ENCODE data around the gene CFAP73. TPM values are rescaled to one million over a fixed set of nuclear protein-coding genes. Genes with fewer than 3 reads are reported as not detected.

CFAP73 gene
- total and polyA plus RNA-seq, 10 donors = 0.64 to 0.71 (median 0.70) TPM; not detected in 7

DNA sequence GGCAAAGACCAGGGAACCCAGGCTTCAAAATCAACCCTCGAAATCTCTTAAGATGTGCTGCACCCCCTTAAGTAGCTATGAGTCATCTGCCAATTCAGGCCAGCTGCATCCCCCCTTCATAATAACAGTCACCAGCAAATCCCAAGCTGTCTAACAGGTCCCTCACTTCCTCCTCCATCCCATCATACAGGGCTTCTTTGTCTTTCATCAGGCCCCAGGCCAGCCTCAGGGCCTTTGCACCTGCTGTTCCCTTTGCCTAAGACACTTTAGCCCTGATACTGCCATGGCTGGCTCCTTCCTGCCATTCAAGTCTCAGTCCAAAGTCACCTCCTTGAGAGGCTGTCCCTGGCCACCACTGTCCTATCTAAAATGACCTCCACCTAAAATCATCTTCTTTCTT, 18.0 kb upstream of the CFAP73 start:
- H3K9me3 ChIP-seq = no peaks in the 10 kb centered on the region
- peaks cover 7 to 35% (median 25%) of the 10 kb centered on the region in 6 donors for H3K4me1 ChIP-seq
- no peak overlapping the region for H3K27ac ChIP-seq
- no peaks in the 10 kb centered on the region for H3K36me3 ChIP-seq
- TF ChIP-seq CTCF (IDR thresholded peaks at IDR 0.05 in 8 of 11, conservative IDR thresholded peaks at IDR 0.05 in 3 of 11) = no peak
- no peak for TF ChIP-seq POLR2A (IDR thresholded peaks at IDR 0.05)
- TF ChIP-seq POLR2AphosphoS5 (IDR thresholded peaks at IDR 0.05) = no peak
- intact Hi-C loops (cut with DNase I; ENCODE audit: low total_unique reads) = no loop called here
- H3K4me3 ChIP-seq = no peak overlapping the region
- H3K27me3 ChIP-seq (replicated peaks in 1 of 7) = peaks cover 0 to 35% (median 11%) of the 10 kb centered on the region in 7 donors
- peak; percentile 33 for DNase-seq
- WGBS, 5 donors = 67 to 82% (median 75%) methylated on average over 1 of the region's 1 CpG

DNA sequence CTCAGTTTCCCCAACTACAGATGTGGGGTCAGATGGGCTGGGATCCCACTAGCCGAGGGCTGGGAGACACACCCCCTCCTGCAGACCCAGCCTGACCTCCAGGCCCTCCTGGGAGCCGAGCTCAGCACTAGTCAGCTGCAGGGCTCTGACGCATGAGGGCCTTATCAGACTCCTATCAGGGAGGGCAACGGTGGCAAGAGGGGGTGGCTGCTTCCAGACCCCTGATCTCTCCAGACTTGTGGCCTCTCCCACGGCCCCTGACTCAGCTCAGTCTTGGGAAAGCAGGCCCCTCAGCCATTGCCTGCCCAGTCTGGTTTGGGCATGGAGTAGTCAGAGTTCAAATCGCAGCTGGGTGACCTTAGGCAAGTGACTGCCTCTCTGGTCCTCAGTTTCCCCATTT, 16.5 kb upstream of the CFAP73 start:
- H3K36me3 ChIP-seq = no peaks in the 10 kb centered on the region
- intact Hi-C loops (cut with DNase I; ENCODE audit: low total_unique reads) = no loop called here
- peaks cover 7 to 37% (median 25%) of the 10 kb centered on the region in 6 donors for H3K4me1 ChIP-seq
- DNase-seq = peak; percentile 49
- WGBS, 5 donors = 63 to 78% (median 67%) methylated on average over 3 to 6 of the region's 6 CpGs
- H3K27me3 ChIP-seq (replicated peaks in 1 of 7) = peaks cover 0 to 41% (median 14%) of the 10 kb centered on the region in 7 donors
- H3K27ac ChIP-seq = no peak overlapping the region
- TF ChIP-seq POLR2A (IDR thresholded peaks at IDR 0.05) = no peak
- no peak for TF ChIP-seq POLR2AphosphoS5 (IDR thresholded peaks at IDR 0.05)
- no peak for TF ChIP-seq CTCF (IDR thresholded peaks at IDR 0.05 in 8 of 11, conservative IDR thresholded peaks at IDR 0.05 in 3 of 11)
- no peak overlapping the region for H3K4me3 ChIP-seq
- no peaks in the 10 kb centered on the region for H3K9me3 ChIP-seq

DNA sequence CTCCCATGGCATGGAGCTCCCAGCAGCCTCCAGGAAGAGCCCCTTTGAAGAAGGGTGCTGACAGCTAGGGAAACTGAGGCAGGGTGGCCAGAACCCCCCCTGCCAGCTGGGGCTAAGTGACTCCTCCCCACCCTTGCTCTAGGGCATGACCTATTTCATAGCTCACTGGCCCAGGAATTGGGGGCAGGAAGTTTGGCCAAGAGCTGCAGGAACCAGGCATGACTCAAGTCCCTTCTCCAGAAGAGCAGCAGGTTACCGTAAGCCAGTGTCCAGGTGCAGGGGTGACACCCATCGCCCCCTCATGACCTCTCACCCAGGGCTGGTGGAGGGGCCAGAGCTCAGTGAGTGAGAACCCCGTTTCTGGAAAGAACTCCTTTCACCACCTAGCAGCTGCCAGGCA, 15.9 kb upstream of the CFAP73 start:
- WGBS, 5 donors = 60 to 100% (median 78%) methylated on average over 1 to 3 of the region's 3 CpGs
- intact Hi-C loops (cut with DNase I; ENCODE audit: low total_unique reads) = no loop called here
- TF ChIP-seq CTCF (IDR thresholded peaks at IDR 0.05 in 8 of 11, conservative IDR thresholded peaks at IDR 0.05 in 3 of 11) = no peak
- no peak for TF ChIP-seq POLR2A (IDR thresholded peaks at IDR 0.05)
- no peak for TF ChIP-seq POLR2AphosphoS5 (IDR thresholded peaks at IDR 0.05)
- peaks cover 7 to 37% (median 25%) of the 10 kb centered on the region in 6 donors for H3K4me1 ChIP-seq
- no peak overlapping the region for H3K27ac ChIP-seq
- no peaks in the 10 kb centered on the region for H3K9me3 ChIP-seq
- DNase-seq = peak; percentile 46
- peaks cover 0 to 41% (median 14%) of the 10 kb centered on the region in 7 donors for H3K27me3 ChIP-seq (replicated peaks in 1 of 7)
- H3K4me3 ChIP-seq = no peak overlapping the region
- H3K36me3 ChIP-seq = no peaks in the 10 kb centered on the region

- WGBS, 5 donors = 50 to 100% (median 75%) methylated on average over 1 to 2 of the region's 2 CpGs
- no peak for TF ChIP-seq CTCF (IDR thresholded peaks at IDR 0.05 in 8 of 11, conservative IDR thresholded peaks at IDR 0.05 in 3 of 11)
- TF ChIP-seq POLR2AphosphoS5 (IDR thresholded peaks at IDR 0.05) = no peak
- no peak for TF ChIP-seq POLR2A (IDR thresholded peaks at IDR 0.05)
- H3K27ac ChIP-seq = no peak overlapping the region
- H3K4me1 ChIP-seq = peaks cover 7 to 36% (median 25%) of the 10 kb centered on the region in 6 donors
- no peaks in the 10 kb centered on the region for H3K9me3 ChIP-seq
- intact Hi-C loops (cut with DNase I; ENCODE audit: low total_unique reads) = no loop called here
- H3K36me3 ChIP-seq = no peaks in the 10 kb centered on the region
- H3K27me3 ChIP-seq (replicated peaks in 1 of 7) = peaks cover 0 to 41% (median 14%) of the 10 kb centered on the region in 7 donors
- no peak for DNase-seq
- H3K4me3 ChIP-seq = no peak overlapping the region
Measured at GRCh38 chr12:113134071-113134470, 15.5 kb upstream of the CFAP73 start.
